Thyroid gland (tissue), 4 donors: ENCODE data around the gene CCDC188.

Experiments
- CTCF ChIP-seq, 6 experiments: fragments of 200-600 bp in 3 of 6; fragments of 450-650 bp in 3 of 6; sonication (generic) in 3 of 6; IDR thresholded peaks; one replicate each; pipeline ENCODE4 v1.5.1; 2016 to 2019; ENCODE audit warnings: antibody characterized with exemption in 6 of 6, mild to moderate bottlenecking in 2 of 6, inconsistent platforms in 1 of 6, moderate library complexity in 1 of 6
- POLR2A ChIP-seq, 2 donors: fragments of 450-650 bp; IDR thresholded peaks; one replicate each; pipeline ENCODE4 v1.6.1; 2017; ENCODE audit warnings: antibody characterized with exemption in 2 of 2, mild to moderate bottlenecking in 2 of 2, moderate library complexity in 1 of 2

GRCh38 chr22:20167643-20168322 lies 16.9 kb upstream of the CCDC188 start:
- TF ChIP-seq CTCF (IDR thresholded peaks at IDR 0.05) (no peak), POLR2A (IDR thresholded peaks at IDR 0.05) (no peak)
